ENCODE results near the gene PTPN9. TPM values are rescaled to one million over a fixed set of nuclear protein-coding genes. Genes with fewer than 3 reads are reported as not detected.

PTPN9 gene
- total and polyA plus RNA-seq, 2 of the 13 experiments (the other 11 are each of a cell fraction or from before 2014, with no cell fraction given), result 16.6 to 19.9 TPM

GRCh38 chr15:75578948-75579920 is at the start of gene PTPN9 (continued):
- TF ChIP-seq ARID4A (CRISPR knock-in tag; IDR thresholded peaks at IDR 0.05; ENCODE audit: borderline replicate concordance) (peak; percentile 34; the same call in 1 of the 2 replicates), ETV6 (CRISPR knock-in tag; conservative IDR thresholded peaks at IDR 0.05) (0 out of 2 replicates have a peak, but pooled peaks have one; percentile 53), HMGXB3 (CRISPR knock-in tag; IDR thresholded peaks at IDR 0.05; ENCODE audit: borderline replicate concordance) (peak; percentile 51; the same call in 1 of the 2 replicates), AHR (CRISPR knock-in tag; IDR thresholded peaks at IDR 0.05) (no peak), ZNF318 (CRISPR knock-in tag; IDR thresholded peaks at IDR 0.05) (no peak), THYN1 (CRISPR knock-in tag; IDR thresholded peaks at IDR 0.05; ENCODE audit: borderline replicate concordance, low read depth) (no peak), ZSCAN12 (CRISPR knock-in tag; IDR thresholded peaks at IDR 0.05) (0 out of 2 replicates have a peak, but pooled peaks have one; percentile 24), HNRNPL (IDR thresholded peaks at IDR 0.05; ENCODE audit: low read depth, low read length) (no peak)

Measured in HepG2 (cell line).